NCI-H146 treated with DMSO at 0.1 percent for 48 hours (cell line): ENCODE results near the gene PAPPA2.

Experiments used
- DNase-seq: peaks from one replicate; lab custom pipeline; 2025; ENCODE audit not compliant: unreplicated experiment; lab: John Stamatoyannopoulos, UW

PAPPA2 gene

DNA sequence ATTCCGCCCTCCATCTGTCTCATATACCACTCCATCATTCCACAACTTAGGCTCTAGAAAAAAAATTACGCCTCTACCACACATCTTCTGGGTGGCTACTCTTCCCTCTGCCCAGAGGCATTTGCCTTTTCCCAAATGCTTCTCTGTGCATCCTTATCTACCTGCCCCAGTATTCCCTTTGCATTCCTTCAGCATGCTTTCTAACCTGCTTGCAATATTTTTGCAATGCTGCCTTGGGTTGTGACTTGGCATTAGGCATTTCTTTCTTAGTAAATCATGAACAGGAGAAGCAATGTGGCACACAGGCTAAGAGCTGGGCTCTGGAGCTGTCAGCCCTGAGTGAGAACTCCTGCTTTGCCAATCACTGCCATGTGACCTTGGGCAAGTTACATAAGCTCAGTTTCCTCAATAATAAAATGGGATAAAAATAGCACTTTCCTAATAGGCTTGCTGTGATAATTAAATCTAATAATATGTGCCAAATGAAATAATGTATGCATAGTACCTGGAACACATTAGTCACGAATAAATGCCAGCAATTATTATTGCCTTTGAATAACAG is 425.6 kb downstream of the PAPPA2 start:
- no peak for DNase-seq

- no peak for DNase-seq
These were observed 430.8 kb downstream of the PAPPA2 start for GRCh38 chr1:176893625-176894352.

DNA sequence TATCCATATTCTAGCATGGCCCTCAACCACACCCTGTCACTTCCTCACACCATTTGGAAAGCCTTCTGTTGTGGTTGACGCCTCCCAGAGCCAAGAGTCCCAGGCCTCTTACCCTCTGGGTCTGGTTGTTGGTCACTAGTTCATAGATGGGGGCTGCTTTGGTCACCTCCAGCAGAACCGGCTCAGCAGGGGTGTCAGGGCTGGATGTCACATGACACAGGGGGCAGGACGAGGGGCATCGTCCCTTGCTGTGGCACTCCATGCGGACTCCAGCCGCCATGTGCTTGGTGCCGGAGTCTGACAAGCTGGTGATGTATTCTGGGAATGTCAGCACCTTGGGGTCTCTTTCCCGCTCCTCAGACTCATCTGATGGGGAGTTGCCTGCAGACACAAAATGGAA is 431.5 kb downstream of the PAPPA2 start:
- no peak for DNase-seq
